D721Med (cell line): ENCODE measurements around the gene PATL1.

Experiments used
- DNase-seq: peaks from one replicate; pipeline ENCODE4 v3.0.0; 2011; ENCODE audit warnings: low spot score; ENCODE audit not compliant: insufficient read length
- FAIRE-seq: peaks from 2 replicates; lab custom pipeline; 2011; peaks lifted over from hg19 to GRCh38; lab: Jason Lieb, UNC
- CTCF ChIP-seq: IDR thresholded peaks from 2 replicates; pipeline ENCODE4 v1.5.1; 2012; ENCODE audit warnings: mild to moderate bottlenecking, control low read depth; ENCODE audit not compliant: insufficient read depth; ENCODE audit errors: missing control alignments

PATL1 gene

GRCh38 chr11:59614277-59615119 lies 54.3 kb downstream of the PATL1 start:
- DNase-seq, result no peak
- no peak for TF ChIP-seq CTCF
- no peak for FAIRE-seq

DNA sequence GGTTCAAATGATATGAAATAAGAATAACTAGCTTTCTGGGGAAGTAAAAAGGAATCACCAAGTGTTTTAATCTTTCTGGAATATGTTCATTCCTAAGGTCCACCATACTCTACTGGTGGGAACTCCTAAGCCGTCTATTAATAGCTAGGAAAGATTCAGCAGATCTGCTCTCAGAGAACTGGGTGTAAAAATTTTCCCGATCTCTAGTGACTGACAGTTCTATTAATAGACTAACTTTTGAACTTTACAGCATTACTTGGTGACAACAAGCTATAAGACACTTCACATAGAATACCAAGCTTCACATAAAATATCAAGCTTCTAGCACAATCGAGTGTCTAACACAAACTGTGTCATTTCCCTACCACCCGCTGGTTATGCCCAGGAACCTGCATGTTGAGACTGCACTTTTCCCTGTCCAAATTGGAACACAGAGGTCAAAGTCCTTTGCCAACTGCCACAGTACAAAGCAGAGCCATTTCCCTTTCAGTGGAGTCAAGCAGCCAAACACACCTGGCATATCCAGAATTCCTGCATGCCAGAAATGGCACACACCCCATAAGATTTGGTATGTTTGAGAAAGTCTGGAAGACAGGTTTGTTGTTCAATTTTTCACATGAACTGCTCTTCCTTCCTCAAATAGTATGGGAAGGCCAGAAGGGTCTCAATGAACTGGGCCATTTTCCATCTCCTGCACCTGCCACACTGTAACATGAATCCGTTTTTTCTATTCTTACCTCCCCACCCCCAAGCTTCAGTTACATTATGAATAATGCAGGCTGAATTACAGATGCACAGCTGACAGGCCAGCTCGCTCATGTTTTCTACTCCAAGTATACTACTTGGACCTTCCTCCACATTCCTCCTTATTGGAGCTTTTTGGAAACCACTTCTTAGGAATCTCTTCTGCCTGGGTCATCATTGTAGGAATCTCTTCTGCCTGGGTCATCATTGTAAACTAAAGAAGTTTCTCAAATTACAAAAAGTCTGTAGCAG lies 57.0 kb downstream of the PATL1 start:
- TF ChIP-seq CTCF, result no peak
- DNase-seq, result no peak
- no peak for FAIRE-seq

GRCh38 chr11:59610289-59610688 lies 58.5 kb downstream of the PATL1 start:
- TF ChIP-seq CTCF, result no peak
- FAIRE-seq, result no peak
- no peak for DNase-seq

- no peak for TF ChIP-seq CTCF
- DNase-seq, result no peak
- FAIRE-seq, result no peak
Measured at GRCh38 chr11:59607703-59608454, 61.0 kb downstream of the PATL1 start.

DNA sequence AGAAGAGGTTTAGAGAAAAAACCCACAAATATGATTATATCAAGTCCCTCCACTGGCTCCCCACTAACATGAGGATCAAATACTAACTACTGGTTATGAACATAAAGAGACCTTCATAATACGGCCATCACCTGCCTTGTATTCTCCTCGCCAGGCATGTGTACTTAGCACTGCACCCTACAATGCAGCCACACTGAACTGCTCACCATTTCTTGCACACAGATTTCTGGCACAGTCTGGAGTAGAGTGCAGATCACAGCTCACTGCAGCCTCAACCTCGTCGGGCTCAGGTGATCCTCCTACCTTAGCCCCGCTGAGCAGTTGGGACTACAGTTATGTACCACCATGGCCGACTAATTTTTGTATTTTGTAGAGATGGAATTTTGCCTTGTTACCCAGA lies 66.4 kb downstream of the PATL1 start:
- TF ChIP-seq CTCF, result no peak
- DNase-seq (no peak), FAIRE-seq (no peak)

DNA sequence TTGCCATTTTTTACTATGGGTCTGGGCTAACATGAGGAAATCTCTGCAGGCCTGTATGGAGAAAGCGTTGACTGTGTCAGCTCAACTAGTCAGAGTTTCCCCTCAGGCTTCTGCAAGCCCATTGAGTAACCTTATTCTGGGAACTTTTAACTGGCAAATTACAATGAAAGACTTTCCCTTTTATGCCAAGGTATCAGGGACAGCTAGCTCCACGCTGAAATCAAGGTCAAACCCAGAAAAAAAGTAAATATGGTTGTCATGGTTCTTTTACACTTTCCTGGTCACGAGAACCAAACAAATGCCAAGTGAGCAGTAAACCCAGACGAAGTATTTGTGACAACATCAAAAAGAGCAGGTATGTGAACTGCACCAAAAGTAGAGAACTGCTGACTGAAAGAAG lies 67.0 kb downstream of the PATL1 start:
- no peak for FAIRE-seq

More for the DNA sequence above, 67.0 kb downstream of the PATL1 start:
- TF ChIP-seq CTCF, result no peak
- no peak for DNase-seq
